CD4-positive, alpha-beta T cell treated with Interleukin-15 for 1 hour (primary cell): ENCODE measurements around the gene CFC1B.
"Not testable (repeated sequence)": the region's sequence is repeated elsewhere in the genome, so short reads cannot be mapped to it uniquely, and the experiment has no call there.

ENCODE experiments used
- DNase-seq: peaks from one replicate; pipeline ENCODE4 v3.0.0-alpha.2; 2020

The CFC1B gene

GRCh38 chr2:130571929-130572328, 50.9 kb downstream of the CFC1B start:
- not testable (repeated sequence) for DNase-seq

GRCh38 chr2:130574230-130574629, 53.2 kb downstream of the CFC1B start:
- not testable (repeated sequence) for DNase-seq

- DNase-seq, result not testable (repeated sequence)
These were observed 55.3 kb downstream of the CFC1B start for GRCh38 chr2:130576209-130576784.

- DNase-seq, result not testable (repeated sequence)
These were observed 56.5 kb downstream of the CFC1B start for GRCh38 chr2:130577559-130577958.
